ENCODE results near the gene ARIH2. TPM values are rescaled to one million over a fixed set of nuclear protein-coding genes. Genes with fewer than 3 reads are reported as not detected.

Gene ARIH2
- total RNA-seq, 1 experiment from 2014 or later, result 167 TPM

GRCh38 chr3:48966876-48967361 is 48.3 kb downstream of the ARIH2 start:
- H3K4me1 Mint-ChIP-seq (ENCODE audit: insufficient read depth, unreplicated experiment), result peaks cover 5% of the 10 kb centered on the region
- H3K4me3 Mint-ChIP-seq (ENCODE audit: unreplicated experiment), result no peak overlapping the region
- BruUV-seq (replicated peaks), result no TSS peak
- no peaks in the 10 kb centered on the region for H3K9me3 Mint-ChIP-seq (ENCODE audit: unreplicated experiment)
- H3K36me3 Mint-ChIP-seq (ENCODE audit: insufficient read depth, unreplicated experiment), result peaks cover 85% of the 10 kb centered on the region
- POLR2A ChIA-PET, result no interaction called here
- CTCF ChIA-PET, result interaction anchor here (1.2 to 1.5 kb wide), 2 partner anchors 10 to 21 kb away, joined by 3 read pairs; no protein-coding TSS in a partner anchor
- TF ChIP-seq, protein P1, sequence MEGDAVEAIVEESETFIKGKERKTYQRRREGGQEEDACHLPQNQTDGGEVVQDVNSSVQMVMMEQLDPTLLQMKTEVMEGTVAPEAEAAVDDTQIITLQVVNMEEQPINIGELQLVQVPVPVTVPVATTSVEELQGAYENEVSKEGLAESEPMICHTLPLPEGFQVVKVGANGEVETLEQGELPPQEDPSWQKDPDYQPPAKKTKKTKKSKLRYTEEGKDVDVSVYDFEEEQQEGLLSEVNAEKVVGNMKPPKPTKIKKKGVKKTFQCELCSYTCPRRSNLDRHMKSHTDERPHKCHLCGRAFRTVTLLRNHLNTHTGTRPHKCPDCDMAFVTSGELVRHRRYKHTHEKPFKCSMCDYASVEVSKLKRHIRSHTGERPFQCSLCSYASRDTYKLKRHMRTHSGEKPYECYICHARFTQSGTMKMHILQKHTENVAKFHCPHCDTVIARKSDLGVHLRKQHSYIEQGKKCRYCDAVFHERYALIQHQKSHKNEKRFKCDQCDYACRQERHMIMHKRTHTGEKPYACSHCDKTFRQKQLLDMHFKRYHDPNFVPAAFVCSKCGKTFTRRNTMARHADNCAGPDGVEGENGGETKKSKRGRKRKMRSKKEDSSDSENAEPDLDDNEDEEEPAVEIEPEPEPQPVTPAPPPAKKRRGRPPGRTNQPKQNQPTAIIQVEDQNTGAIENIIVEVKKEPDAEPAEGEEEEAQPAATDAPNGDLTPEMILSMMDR (IDR thresholded peaks at IDR 0.05; ENCODE audit: unreplicated experiment), result no peak
- no peak for DNase-seq (ENCODE audit: unreplicated experiment)
- no peak overlapping the region for H3K27ac Mint-ChIP-seq (ENCODE audit: low read depth, unreplicated experiment)
- intact Hi-C loops (cut with micrococcal nuclease), result no loop called here
- H3K27me3 Mint-ChIP-seq (ENCODE audit: insufficient read depth, unreplicated experiment), result no peaks in the 10 kb centered on the region

GRCh38 chr3:48970586-48970985 is 51.9 kb downstream of the ARIH2 start:
- ChIA-PET POLR2A (interaction anchor here (0.7 to 2.1 kb wide), 3 partner anchors 9 to 51 kb away, joined by 4 to 7 read pairs (median 4); partner anchors contain the start of gene WDR6), CTCF (interaction anchor here (0.6 to 0.9 kb wide), 2 partner anchors 28 to 36 kb away, joined by 3 to 5 read pairs; partner anchors contain the start of gene WDR6)
- Mint-ChIP-seq H3K9me3 (ENCODE audit: unreplicated experiment) (no peaks in the 10 kb centered on the region), H3K27me3 (ENCODE audit: insufficient read depth, unreplicated experiment) (no peaks in the 10 kb centered on the region), H3K36me3 (ENCODE audit: insufficient read depth, unreplicated experiment) (peaks cover 90% of the 10 kb centered on the region), H3K27ac (ENCODE audit: low read depth, unreplicated experiment) (no peak overlapping the region), H3K4me3 (ENCODE audit: unreplicated experiment) (no peak overlapping the region), H3K4me1 (ENCODE audit: insufficient read depth, unreplicated experiment) (peaks cover 5% of the 10 kb centered on the region)
- BruUV-seq (replicated peaks), result no TSS peak
- intact Hi-C loops (cut with micrococcal nuclease), result no loop called here
- TF ChIP-seq, protein P1 (IDR thresholded peaks at IDR 0.05; ENCODE audit: unreplicated experiment), result no peak
- DNase-seq (ENCODE audit: unreplicated experiment), result no peak

- Mint-ChIP-seq H3K4me1 (ENCODE audit: insufficient read depth, unreplicated experiment) (no peaks in the 10 kb centered on the region), H3K27me3 (ENCODE audit: insufficient read depth, unreplicated experiment) (no peaks in the 10 kb centered on the region), H3K9me3 (ENCODE audit: unreplicated experiment) (no peaks in the 10 kb centered on the region), H3K27ac (ENCODE audit: low read depth, unreplicated experiment) (no peak overlapping the region), H3K36me3 (ENCODE audit: insufficient read depth, unreplicated experiment) (peaks cover 96% of the 10 kb centered on the region), H3K4me3 (ENCODE audit: unreplicated experiment) (no peak overlapping the region)
- POLR2A ChIA-PET, result interaction anchor here (1.0 to 2.5 kb wide), 3 partner anchors 17 to 46 kb away, joined by 3 to 7 read pairs (median 3); partner anchors contain the start of gene WDR6
- TF ChIP-seq, protein P1 (IDR thresholded peaks at IDR 0.05; ENCODE audit: unreplicated experiment), result no peak
- intact Hi-C loops (cut with micrococcal nuclease), result no loop called here
- CTCF ChIA-PET, result interaction anchor here (0.5 to 2.8 kb wide), 3 partner anchors 13 to 780 kb away, joined by 3 to 19 read pairs (median 4); partner anchors contain the start of gene NDUFAF3
- no peak for DNase-seq (ENCODE audit: unreplicated experiment)
- no TSS peak for BruUV-seq (replicated peaks)
Measured at GRCh38 chr3:48974076-48974864, 55.6 kb downstream of the ARIH2 start.

- no peak overlapping the region for H3K27ac Mint-ChIP-seq (ENCODE audit: low read depth, unreplicated experiment)
- TF ChIP-seq, protein P1 (IDR thresholded peaks at IDR 0.05; ENCODE audit: unreplicated experiment), result no peak
- H3K9me3 Mint-ChIP-seq (ENCODE audit: unreplicated experiment), result no peaks in the 10 kb centered on the region
- no TSS peak for BruUV-seq (replicated peaks)
- H3K4me1 Mint-ChIP-seq (ENCODE audit: insufficient read depth, unreplicated experiment), result no peaks in the 10 kb centered on the region
- POLR2A ChIA-PET, result interaction anchor here (0.7 kb wide), 1 partner anchor 61 kb away, joined by 3 read pairs; the partner anchor contains the start of gene ARIH2
- intact Hi-C loops (cut with micrococcal nuclease), result no loop called here
- H3K4me3 Mint-ChIP-seq (ENCODE audit: unreplicated experiment), result no peak overlapping the region
- no peaks in the 10 kb centered on the region for H3K27me3 Mint-ChIP-seq (ENCODE audit: insufficient read depth, unreplicated experiment)
- CTCF ChIA-PET, result interaction anchor here (0.7 kb wide), 1 partner anchor 21 kb away, joined by 5 read pairs; no protein-coding TSS in a partner anchor
- DNase-seq (ENCODE audit: unreplicated experiment), result no peak
- peaks cover 89% of the 10 kb centered on the region for H3K36me3 Mint-ChIP-seq (ENCODE audit: insufficient read depth, unreplicated experiment)
Measured at GRCh38 chr3:48979451-48979850, 60.8 kb downstream of the ARIH2 start.
